ENCODE data around the gene ARHGEF12. TPM values are rescaled to one million over a fixed set of nuclear protein-coding genes. Genes with fewer than 3 reads are reported as not detected.
A peak's percentile ranks its signal among the peaks of the same experiment; 100 is the strongest.

ARHGEF12 gene
- total and polyA plus RNA-seq, 2 experiments from 2014 or later: 9.0 to 38.9 TPM

DNA sequence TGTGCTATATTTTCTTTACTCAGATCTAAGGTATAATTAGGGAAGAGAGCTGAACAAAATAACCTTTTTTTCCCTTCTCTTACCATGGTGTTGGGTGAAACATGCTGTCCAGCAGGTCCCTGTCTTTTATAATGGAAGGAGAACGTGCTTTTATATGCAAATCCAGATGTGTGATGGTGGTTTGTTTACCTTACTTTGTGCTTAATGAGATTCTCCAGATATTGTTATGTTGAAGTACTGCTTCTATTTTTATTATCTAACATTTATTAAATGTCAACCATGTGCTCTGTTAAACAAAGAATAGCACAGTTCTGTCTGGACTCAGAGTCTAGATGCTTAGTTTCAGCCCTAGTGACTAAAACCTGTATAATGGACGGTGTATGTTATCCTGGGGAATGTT is 165.2 kb downstream of the ARHGEF12 start (continued):
- no peak for TF ChIP-seq CREB1 (CRISPR knock-in tag; IDR thresholded peaks at IDR 0.05; ENCODE audit: low read depth)
- TF ChIP-seq, protein P1, sequence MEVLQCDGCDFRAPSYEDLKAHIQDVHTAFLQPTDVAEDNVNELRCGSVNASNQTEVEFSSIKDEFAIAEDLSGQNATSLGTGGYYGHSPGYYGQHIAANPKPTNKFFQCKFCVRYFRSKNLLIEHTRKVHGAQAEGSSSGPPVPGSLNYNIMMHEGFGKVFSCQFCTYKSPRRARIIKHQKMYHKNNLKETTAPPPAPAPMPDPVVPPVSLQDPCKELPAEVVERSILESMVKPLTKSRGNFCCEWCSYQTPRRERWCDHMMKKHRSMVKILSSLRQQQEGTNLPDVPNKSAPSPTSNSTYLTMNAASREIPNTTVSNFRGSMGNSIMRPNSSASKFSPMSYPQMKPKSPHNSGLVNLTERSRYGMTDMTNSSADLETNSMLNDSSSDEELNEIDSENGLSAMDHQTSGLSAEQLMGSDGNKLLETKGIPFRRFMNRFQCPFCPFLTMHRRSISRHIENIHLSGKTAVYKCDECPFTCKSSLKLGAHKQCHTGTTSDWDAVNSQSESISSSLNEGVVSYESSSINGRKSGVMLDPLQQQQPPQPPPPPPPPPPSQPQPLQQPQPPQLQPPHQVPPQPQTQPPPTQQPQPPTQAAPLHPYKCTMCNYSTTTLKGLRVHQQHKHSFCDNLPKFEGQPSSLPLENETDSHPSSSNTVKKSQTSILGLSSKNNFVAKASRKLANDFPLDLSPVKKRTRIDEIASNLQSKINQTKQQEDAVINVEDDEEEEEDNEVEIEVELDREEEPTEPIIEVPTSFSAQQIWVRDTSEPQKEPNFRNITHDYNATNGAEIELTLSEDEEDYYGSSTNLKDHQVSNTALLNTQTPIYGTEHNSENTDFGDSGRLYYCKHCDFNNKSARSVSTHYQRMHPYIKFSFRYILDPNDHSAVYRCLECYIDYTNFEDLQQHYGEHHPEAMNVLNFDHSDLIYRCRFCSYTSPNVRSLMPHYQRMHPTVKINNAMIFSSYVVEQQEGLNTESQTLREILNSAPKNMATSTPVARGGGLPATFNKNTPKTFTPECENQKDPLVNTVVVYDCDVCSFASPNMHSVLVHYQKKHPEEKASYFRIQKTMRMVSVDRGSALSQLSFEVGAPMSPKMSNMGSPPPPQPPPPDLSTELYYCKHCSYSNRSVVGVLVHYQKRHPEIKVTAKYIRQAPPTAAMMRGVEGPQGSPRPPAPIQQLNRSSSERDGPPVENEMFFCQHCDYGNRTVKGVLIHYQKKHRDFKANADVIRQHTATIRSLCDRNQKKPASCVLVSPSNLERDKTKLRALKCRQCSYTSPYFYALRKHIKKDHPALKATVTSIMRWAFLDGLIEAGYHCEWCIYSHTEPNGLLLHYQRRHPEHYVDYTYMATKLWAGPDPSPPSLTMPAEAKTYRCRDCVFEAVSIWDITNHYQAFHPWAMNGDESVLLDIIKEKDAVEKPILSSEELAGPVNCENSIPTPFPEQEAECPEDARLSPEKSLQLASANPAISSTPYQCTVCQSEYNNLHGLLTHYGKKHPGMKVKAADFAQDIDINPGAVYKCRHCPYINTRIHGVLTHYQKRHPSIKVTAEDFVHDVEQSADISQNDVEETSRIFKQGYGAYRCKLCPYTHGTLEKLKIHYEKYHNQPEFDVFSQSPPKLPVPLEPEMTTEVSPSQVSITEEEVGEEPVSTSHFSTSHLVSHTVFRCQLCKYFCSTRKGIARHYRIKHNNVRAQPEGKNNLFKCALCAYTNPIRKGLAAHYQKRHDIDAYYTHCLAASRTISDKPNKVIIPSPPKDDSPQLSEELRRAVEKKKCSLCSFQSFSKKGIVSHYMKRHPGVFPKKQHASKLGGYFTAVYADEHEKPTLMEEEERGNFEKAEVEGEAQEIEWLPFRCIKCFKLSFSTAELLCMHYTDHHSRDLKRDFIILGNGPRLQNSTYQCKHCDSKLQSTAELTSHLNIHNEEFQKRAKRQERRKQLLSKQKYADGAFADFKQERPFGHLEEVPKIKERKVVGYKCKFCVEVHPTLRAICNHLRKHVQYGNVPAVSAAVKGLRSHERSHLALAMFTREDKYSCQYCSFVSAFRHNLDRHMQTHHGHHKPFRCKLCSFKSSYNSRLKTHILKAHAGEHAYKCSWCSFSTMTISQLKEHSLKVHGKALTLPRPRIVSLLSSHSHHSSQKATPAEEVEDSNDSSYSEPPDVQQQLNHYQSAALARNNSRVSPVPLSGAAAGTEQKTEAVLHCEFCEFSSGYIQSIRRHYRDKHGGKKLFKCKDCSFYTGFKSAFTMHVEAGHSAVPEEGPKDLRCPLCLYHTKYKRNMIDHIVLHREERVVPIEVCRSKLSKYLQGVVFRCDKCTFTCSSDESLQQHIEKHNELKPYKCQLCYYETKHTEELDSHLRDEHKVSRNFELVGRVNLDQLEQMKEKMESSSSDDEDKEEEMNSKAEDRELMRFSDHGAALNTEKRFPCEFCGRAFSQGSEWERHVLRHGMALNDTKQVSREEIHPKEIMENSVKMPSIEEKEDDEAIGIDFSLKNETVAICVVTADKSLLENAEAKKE (CRISPR knock-in tag; IDR thresholded peaks at IDR 0.05): no peak
- TF ChIP-seq, protein P2, sequence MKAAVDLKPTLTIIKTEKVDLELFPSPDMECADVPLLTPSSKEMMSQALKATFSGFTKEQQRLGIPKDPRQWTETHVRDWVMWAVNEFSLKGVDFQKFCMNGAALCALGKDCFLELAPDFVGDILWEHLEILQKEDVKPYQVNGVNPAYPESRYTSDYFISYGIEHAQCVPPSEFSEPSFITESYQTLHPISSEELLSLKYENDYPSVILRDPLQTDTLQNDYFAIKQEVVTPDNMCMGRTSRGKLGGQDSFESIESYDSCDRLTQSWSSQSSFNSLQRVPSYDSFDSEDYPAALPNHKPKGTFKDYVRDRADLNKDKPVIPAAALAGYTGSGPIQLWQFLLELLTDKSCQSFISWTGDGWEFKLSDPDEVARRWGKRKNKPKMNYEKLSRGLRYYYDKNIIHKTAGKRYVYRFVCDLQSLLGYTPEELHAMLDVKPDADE (IDR thresholded peaks at IDR 0.05): no peak

DNA sequence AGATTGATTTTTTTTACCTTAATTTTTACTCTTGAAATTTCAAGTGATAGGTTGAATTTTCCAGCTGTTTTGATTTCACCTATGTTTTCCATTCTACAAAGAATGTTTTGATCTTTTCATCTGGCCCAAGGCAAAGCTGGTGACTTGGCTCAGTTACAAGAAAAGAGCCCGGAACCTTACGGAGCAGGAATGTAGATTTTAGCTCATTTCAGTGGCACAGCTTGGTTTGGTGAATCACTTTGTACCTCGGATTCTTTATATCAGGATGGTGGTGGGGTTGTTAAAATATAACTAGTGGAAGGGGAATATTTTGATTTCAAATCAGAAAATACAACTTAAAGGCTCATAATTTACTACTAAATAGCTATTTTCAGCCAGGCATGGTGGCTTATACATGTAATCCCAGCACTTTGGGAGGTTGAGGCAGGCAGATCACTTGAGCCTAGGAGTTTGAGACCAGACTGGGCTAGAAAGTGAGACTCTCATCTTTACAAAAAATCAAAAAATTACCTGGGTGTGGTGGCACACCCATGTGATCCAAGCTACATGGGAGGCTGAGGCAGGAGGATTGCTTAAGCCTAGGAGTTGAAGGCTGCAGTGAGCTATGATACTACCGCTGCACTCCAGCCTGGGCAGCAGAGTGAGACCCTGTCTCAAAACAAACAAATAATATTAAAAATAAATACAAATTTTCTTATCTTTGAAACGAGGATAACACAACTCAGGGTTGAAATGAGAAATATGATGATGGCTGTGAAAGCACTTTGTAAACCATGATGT is 166.0 kb downstream of the ARHGEF12 start:
- DNase-seq (ENCODE audit: low spot score) (no peak), ATAC-seq (no peak)
- no peaks in the 10 kb centered on the region for H3K36me3 ChIP-seq (ENCODE audit: insufficient read depth)
- no peaks in the 10 kb centered on the region for H3K9me2 ChIP-seq (ENCODE audit: insufficient read depth)
- no peak overlapping the region for H3K4me3 ChIP-seq
- H3K27ac Mint-ChIP-seq: peak overlapping the region; percentile 70
- no peak overlapping the region for H3K27ac ChIP-seq (ENCODE audit: low read depth)
- no peaks in the 10 kb centered on the region for H3K9me3 Mint-ChIP-seq
- H3F3A ChIP-seq (replicated peaks; ENCODE audit: low read depth): no peaks in the 10 kb centered on the region
- no peaks in the 10 kb centered on the region for H3K79me2 ChIP-seq (replicated peaks; ENCODE audit: insufficient read depth)
- H3K27me3 ChIP-seq (ENCODE audit: insufficient read depth): no peaks in the 10 kb centered on the region
- H3K27me3 Mint-ChIP-seq (ENCODE audit: insufficient read depth, low read depth, poor library complexity): peaks cover 14% of the 10 kb centered on the region
- no peaks in the 10 kb centered on the region for H3K36me3 Mint-ChIP-seq (ENCODE audit: low read depth)
- peak overlapping the region; percentile 64; the same call in 1 of the 2 replicates for H3K4me2 ChIP-seq
- no peak overlapping the region for H3K4me3 Mint-ChIP-seq
- no peak overlapping the region for H2AFZ ChIP-seq
- peaks cover 50% of the 10 kb centered on the region for H3K4me1 Mint-ChIP-seq
- H4K20me1 ChIP-seq (replicated peaks; ENCODE audit: insufficient read depth): no peaks in the 10 kb centered on the region
- H3K4me1 ChIP-seq (ENCODE audit: insufficient read depth): peaks cover 44% of the 10 kb centered on the region
- TF ChIP-seq POLR2AphosphoS5 (IDR thresholded peaks at IDR 0.05; ENCODE audit: low read depth): no peak
- no peak for TF ChIP-seq STAT1 (IDR thresholded peaks at IDR 0.05; ENCODE audit: unreplicated experiment)
- no peak for TF ChIP-seq CREB1 (CRISPR knock-in tag; IDR thresholded peaks at IDR 0.05; ENCODE audit: low read depth)
- TF ChIP-seq, protein P2 (IDR thresholded peaks at IDR 0.05): no peak
- TF ChIP-seq, protein P1 (CRISPR knock-in tag; IDR thresholded peaks at IDR 0.05): no peak
